Iris pigment epithelial cell (primary cell): ENCODE results near the gene CD28.

Experiments
- DNase-seq: peaks from one replicate; pipeline ENCODE4 v3.0.0-alpha.2; 2011; ENCODE audit warnings: low read depth

Gene CD28

GRCh38 chr2:203706403-203706802 lies at the start of gene CD28:
Gene CD28, plus strand, starts transcription at chr2:203706639. Its CDS starts 58 bp downstream, at chr2:203706697.
- DNase-seq, result no peak

DNA sequence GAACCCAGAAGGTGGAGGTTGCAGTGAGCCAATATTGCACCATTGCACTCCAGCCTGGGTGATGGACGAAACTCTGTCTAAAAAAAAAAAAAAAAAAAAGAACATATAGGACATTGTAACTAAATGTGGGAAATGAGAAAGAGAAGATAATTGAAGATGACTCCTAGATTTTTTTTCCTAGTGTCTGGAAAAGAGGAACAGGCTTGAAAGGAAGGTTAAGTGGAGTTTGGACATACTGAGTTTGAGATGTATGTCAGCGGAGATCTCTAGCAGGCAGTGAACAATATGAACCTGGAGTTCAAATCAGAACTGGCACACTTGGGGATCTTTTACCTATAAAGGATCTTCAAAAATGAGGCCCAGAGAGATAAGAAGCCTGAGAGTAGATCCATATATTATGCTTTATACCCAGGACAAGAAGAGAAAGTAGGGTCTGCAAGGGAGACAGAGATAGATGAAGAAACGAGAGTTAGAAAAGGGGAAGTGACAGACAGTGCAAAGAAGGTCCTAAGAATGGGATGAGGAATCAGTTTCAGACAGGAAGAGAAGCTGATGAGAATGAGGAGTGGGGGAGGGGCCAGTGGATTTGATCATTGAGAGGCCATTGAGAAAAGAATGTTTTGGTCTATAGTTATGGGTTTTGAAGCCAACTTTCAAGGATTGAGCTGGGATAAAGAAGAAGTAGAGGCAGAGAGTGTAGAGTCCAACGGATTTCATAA lies 46.9 kb upstream of the CD28 start:
- DNase-seq, result no peak

DNA sequence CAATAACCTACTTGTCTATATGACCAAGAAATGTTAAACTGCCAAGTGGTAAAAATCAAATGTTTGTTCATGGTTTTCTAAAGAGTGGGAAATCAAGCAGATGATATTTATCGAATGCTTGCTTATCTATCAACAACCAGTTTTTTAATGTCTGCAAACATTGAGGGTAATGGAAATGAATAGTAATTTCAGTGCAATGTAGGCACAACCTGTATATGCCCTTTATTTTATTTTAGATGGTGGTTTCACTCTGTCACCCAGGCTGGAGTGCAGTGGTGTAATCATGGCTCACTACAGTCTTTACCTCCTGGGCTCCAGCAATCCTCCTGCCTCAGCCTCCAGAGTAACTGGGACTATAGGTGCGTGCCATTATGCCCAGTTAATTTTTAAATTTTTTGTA lies 46.0 kb upstream of the CD28 start:
- DNase-seq, result no peak

- no peak for DNase-seq
Measured at GRCh38 chr2:203661279-203661908, 45.0 kb upstream of the CD28 start.

DNA sequence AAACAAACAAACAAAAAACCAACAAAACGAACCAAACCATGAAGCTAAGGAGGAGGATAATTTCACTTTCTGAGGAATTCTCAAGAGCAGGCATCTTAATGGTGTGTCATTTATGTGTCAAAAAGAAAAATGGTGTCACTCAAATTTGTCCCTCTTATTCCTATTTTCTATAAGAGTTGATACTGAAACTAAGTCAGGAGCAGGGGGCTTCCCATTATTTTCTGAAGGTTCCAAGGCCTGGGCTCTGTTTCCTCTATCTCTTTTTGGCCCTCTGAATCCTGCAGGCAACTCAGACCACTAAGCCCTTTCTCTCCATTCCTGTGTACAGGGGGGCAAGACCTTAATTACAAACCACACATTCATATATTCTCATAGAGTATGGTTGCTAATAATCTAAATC lies 44.0 kb upstream of the CD28 start:
- DNase-seq, result no peak

DNA sequence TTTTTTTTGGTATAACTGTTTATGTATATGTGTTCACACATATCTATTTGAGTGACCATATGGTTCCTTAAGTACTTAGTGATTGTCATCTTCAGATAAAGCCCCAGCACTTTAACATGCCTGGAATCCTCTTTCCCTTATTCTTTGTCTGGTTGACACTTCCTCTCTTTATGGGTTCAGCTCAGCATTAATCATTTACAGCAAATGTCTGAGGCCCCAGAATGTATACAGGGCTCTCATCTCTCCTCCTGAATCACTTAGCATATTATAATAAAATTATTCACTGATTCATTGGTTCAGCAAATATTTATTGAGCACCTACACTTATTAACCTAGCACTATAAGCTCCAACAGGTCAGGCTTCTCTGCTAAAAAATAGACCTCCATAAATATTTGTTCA lies 43.5 kb upstream of the CD28 start:
- no peak for DNase-seq

- no peak for DNase-seq
Measured at GRCh38 chr2:203664029-203664755, 42.2 kb upstream of the CD28 start.

DNA sequence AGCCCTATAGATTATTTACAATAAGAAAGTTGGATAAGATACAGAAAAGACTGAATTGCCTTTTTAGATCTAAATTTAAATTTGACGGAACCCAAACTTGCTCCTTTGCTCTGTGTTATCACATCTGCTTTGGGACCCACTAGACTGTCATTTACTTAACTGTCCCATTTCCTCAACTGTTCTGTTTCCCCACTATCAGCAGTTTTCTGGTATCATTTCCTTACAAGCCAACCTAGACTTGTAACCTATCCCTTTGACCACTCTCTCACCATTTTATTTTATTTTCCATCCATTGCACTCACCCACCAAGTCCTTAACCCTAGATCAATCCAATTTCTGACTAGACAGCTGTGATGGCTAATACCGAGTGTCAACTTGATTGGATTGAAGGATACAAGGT lies 38.6 kb upstream of the CD28 start:
- DNase-seq, result no peak

DNA sequence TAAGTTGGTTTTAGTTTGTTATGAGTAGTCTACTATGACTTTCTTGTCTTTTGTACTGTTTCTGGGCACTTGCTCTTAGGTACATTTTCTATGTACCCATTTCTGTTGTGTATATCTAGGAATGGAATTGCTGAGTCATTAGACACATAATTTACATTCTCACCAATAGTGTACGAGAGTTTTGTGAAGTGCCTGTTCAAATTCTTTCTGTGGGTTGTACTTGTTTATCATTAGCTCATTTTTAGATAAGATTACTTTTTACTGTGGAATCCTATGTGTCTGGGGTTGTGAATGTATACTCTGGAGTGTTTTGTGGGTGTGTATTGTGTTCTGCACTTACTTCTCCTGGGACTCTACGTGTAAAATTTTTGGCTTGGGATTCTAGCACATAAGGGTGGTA lies 36.6 kb upstream of the CD28 start:
- DNase-seq, result peak; percentile 91

DNA sequence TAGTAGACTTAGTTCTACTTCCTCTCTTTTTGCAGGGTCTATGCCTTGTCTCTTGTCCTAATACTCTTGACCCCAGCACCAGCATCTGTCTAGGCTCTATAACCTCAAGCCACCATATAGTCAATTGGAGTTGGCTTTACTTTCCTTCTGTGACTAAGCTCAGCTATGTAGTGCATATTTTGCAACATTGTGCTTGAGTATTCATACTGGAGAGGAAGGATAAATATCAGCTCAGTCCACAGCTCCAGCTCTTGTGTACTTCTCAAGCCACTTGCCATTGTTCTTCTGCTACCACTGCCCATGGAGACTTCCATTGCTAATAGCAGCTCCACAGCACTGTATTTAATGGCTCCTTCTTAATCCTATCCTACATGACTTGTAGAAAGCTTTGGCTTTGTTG lies 35.5 kb upstream of the CD28 start:
- peak; percentile 83 for DNase-seq

DNA sequence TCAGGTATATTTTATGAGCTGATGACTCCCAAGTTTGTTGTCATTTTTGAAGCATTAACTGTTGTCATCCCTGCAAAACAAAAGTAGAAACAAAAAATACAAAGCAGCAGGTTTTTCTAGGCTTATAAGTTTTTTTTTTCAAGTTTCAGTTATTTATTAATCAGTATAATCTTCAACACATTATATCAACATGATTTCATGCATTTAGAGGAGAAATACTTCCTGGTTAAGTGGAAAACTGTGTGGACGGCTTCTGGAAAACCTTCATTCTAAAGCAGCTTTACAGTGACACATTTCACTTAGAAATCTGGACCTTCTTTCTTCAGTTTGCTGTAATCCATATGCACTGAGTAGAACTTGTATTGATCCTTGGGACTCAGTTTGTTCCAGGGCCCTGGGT lies 34.6 kb upstream of the CD28 start:
- no peak for DNase-seq

DNA sequence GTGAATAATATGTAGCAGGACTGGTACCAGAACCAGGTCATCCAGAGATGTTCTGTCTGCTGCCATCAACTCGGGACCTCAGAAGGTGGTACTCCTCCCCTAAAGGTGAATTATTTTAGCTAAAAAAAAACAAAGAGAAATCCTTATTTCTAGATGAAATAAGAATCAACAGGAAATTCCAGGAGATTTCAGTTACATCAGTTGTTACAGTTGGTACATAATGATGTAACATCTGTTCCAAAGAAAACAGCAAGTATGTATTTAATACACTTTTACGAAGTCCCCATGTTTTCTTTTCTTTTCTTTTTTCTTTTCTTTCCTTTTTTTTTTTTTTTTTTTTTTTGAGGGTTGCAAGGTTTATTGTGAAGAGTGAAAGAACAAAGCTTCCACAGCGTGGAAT lies 33.6 kb upstream of the CD28 start:
- peak; percentile 75 for DNase-seq

- DNase-seq, result peak; percentile 63
Measured at GRCh38 chr2:203673933-203674332, 32.5 kb upstream of the CD28 start.

DNA sequence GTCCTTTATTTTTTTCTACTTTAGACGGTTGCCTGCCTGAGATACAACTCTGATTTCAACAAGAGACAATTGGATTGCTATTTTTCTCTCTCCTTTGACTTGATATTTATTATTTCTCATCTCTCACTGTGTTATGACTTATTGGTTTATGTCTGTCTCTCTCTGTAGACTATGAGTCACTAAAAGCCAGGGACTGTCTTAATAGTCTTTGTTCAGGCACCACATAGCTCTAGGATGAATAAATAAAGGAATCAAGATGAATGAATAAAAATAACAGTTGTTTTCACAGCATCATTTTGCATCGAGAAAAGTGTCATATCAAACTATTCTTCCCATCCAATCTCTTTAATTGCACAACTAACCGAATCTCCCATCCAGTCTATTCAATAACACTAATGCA lies 31.4 kb upstream of the CD28 start:
- peak; percentile 79 for DNase-seq

- DNase-seq, result no peak
Measured at GRCh38 chr2:203678971-203679370, 27.5 kb upstream of the CD28 start.

DNA sequence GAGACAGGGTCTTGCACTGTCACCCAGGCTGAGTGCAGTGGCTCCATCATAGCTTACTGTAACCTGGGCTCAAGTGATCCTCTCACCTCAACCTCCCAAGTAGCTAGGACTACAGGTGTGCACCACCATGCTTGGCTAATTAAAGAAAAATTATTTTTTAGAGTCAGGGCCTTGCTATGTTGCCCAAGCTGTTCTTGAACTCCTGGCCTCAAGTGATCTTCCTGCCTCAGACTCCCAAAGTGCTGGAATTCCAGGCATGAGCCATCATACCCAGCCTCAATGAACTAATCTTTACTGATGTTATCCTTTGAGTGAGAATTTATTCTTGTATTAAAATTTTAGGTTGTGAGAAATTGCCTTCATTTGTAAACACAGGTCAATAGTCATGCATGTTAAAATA lies 27.0 kb upstream of the CD28 start:
- no peak for DNase-seq

- peak; percentile 20 for DNase-seq
Measured at GRCh38 chr2:203681978-203682377, 24.5 kb upstream of the CD28 start.

GRCh38 chr2:203682688-203683130 lies 23.7 kb upstream of the CD28 start:
- peak; percentile 64 for DNase-seq

- no peak for DNase-seq
Measured at GRCh38 chr2:203683421-203683820, 23.0 kb upstream of the CD28 start.

DNA sequence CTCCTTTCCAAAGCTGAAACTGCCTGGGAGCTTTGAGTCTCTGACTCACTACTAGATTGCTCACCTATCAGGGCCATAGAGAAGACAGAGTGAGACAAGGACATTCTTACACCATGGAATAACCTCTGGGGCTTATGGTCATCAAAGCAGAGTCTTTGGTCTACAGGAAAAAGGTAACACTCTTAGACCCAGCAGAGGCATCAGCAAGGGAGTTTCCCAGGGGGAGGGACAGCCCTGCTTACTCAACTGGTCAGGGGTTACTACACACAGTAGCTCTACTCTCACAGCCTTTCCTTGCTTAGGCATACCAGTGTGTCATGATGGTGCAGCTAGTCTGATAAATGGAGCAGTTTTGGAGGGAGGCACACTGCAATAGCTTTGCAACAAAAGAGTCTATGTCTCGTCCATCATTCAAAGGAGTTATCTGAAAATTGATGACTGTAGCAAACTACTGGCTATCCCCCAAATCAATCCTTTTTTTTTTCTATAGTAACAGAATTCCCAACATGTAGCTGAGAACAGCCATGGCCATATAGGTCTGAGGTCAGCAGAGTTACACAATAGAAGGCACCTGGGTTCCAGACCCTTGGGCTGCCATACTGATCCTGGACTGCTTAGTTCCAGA lies 22.4 kb upstream of the CD28 start:
- DNase-seq, result peak; percentile 97

GRCh38 chr2:203685081-203685621 lies 21.3 kb upstream of the CD28 start:
- peak; percentile 96 for DNase-seq

GRCh38 chr2:203685789-203686420 lies 20.5 kb upstream of the CD28 start:
- no peak for DNase-seq
